ENCODE data around the gene HEXD. TPM values are rescaled to one million over a fixed set of nuclear protein-coding genes. Genes with fewer than 3 reads are reported as not detected.
A peak's percentile ranks its signal among the peaks of the same experiment; 100 is the strongest.

HEXD gene
- total RNA-seq, 2 experiments from 2014 or later = 87.9 to 93.2 TPM

- Histone ChIP-seq H3K9me3 (ENCODE audit: low read length) (no peaks in the 10 kb centered on the region), H2AFZ (ENCODE audit: low read length) (no peak overlapping the region), H4K20me1 (ENCODE audit: insufficient read depth, low read length) (no peaks in the 10 kb centered on the region), H3K4me3 (ENCODE audit: low read depth, low read length, poor library complexity, severe bottlenecking) (no peak overlapping the region), H3K4me2 (ENCODE audit: low read length) (no peak overlapping the region), H3K79me2 (ENCODE audit: insufficient read depth, low read depth, low read length) (no peaks in the 10 kb centered on the region), H3K9me2 (ENCODE audit: insufficient read depth, low read length) (no peaks in the 10 kb centered on the region), H3K27ac (ENCODE audit: low read depth, low read length, poor library complexity, severe bottlenecking) (no peak overlapping the region), H3K4me1 (ENCODE audit: insufficient read depth, low read length, poor library complexity, severe bottlenecking) (peaks cover 1% of the 10 kb centered on the region), H3K36me3 (ENCODE audit: insufficient read depth, low read length) (no peaks in the 10 kb centered on the region)
- no TSS peak for BruUV-seq (replicated peaks)
- POLR2A ChIA-PET = no interaction called here
- CTCF ChIA-PET (ENCODE audit: unreplicated experiment) = interaction anchor here (0.6 kb wide), 1 partner anchor 250 kb away, joined by 4 read pairs; no protein-coding TSS in a partner anchor
- no peak for TF ChIP-seq EZH2phosphoT487 (IDR thresholded peaks at IDR 0.05; ENCODE audit: borderline replicate concordance, low read depth, low read length)
- TF ChIP-seq, protein P1, sequence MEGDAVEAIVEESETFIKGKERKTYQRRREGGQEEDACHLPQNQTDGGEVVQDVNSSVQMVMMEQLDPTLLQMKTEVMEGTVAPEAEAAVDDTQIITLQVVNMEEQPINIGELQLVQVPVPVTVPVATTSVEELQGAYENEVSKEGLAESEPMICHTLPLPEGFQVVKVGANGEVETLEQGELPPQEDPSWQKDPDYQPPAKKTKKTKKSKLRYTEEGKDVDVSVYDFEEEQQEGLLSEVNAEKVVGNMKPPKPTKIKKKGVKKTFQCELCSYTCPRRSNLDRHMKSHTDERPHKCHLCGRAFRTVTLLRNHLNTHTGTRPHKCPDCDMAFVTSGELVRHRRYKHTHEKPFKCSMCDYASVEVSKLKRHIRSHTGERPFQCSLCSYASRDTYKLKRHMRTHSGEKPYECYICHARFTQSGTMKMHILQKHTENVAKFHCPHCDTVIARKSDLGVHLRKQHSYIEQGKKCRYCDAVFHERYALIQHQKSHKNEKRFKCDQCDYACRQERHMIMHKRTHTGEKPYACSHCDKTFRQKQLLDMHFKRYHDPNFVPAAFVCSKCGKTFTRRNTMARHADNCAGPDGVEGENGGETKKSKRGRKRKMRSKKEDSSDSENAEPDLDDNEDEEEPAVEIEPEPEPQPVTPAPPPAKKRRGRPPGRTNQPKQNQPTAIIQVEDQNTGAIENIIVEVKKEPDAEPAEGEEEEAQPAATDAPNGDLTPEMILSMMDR (conservative IDR thresholded peaks at IDR 0.05; ENCODE audit: low read length) = peak; percentile 41; the same call in 1 of the 2 replicates
- peak; percentile 31 for DNase-seq (ENCODE audit: low spot score)
- intact Hi-C loops (cut with micrococcal nuclease; ENCODE audit: unreplicated experiment) = no loop called here
Measured at GRCh38 chr17:82384730-82385481, 33.2 kb upstream of the HEXD start.

- POLR2A ChIA-PET = no interaction called here
- TF ChIP-seq, protein P1 (conservative IDR thresholded peaks at IDR 0.05; ENCODE audit: low read length) = no peak
- TF ChIP-seq EZH2phosphoT487 (IDR thresholded peaks at IDR 0.05; ENCODE audit: borderline replicate concordance, low read depth, low read length) = no peak
- CTCF ChIA-PET (ENCODE audit: unreplicated experiment) = interaction anchor here (0.6 kb wide), 1 partner anchor 250 kb away, joined by 4 read pairs; no protein-coding TSS in a partner anchor
- intact Hi-C loops (cut with micrococcal nuclease; ENCODE audit: unreplicated experiment) = no loop called here
- H3K4me2 ChIP-seq (ENCODE audit: low read length) = no peak overlapping the region
- H2AFZ ChIP-seq (ENCODE audit: low read length) = no peak overlapping the region
- no TSS peak for BruUV-seq (replicated peaks)
- no peaks in the 10 kb centered on the region for H3K36me3 ChIP-seq (ENCODE audit: insufficient read depth, low read length)
- no peak overlapping the region for H3K4me3 ChIP-seq (ENCODE audit: low read depth, low read length, poor library complexity, severe bottlenecking)
- no peak for DNase-seq (ENCODE audit: low spot score)
- H3K27ac ChIP-seq (ENCODE audit: low read depth, low read length, poor library complexity, severe bottlenecking) = no peak overlapping the region
- H4K20me1 ChIP-seq (ENCODE audit: insufficient read depth, low read length) = no peaks in the 10 kb centered on the region
- no peaks in the 10 kb centered on the region for H3K9me2 ChIP-seq (ENCODE audit: insufficient read depth, low read length)
- no peaks in the 10 kb centered on the region for H3K79me2 ChIP-seq (ENCODE audit: insufficient read depth, low read depth, low read length)
- no peaks in the 10 kb centered on the region for H3K4me1 ChIP-seq (ENCODE audit: insufficient read depth, low read length, poor library complexity, severe bottlenecking)
- H3K9me3 ChIP-seq (ENCODE audit: low read length) = no peaks in the 10 kb centered on the region
Measured at GRCh38 chr17:82385559-82386254, 32.4 kb upstream of the HEXD start.
